ENCODE data around the gene UTP3.
"Not testable (repeated sequence)": the region's sequence is repeated elsewhere in the genome, so short reads cannot be mapped to it uniquely, and the experiment has no call there.

DNA sequence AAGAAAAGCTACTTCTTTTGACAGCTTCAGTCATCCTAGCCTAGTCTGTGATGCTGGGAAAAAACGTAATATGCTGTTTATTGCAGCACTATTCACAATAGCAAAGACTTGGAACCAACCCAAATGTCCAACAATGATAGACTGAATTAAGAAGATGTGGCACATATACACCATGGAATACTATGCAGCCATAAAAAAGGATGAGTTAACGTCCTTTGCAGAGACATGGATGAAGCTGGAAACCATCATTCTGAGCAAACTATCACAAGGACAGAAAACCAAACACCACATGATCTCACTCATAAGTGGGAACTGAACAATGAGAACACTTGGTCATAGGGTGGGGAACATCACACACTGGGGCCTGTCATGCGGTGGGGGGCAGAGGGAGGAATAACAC, 6.2 kb upstream of the UTP3 start:
- TF ChIP-seq EZH2phosphoT487 (IDR thresholded peaks at IDR 0.05; ENCODE audit: low read length); EZH2 (optimal IDR thresholded peaks at IDR 0.05; ENCODE audit: low read depth, low read length): not testable (repeated sequence)

Data from MM.1S (cell line).